ENCODE results near the gene GHITM.
"Not testable (repeated sequence)": the region's sequence is repeated elsewhere in the genome, so short reads cannot be mapped to it uniquely, and the experiment has no call there.

The GHITM gene

DNA sequence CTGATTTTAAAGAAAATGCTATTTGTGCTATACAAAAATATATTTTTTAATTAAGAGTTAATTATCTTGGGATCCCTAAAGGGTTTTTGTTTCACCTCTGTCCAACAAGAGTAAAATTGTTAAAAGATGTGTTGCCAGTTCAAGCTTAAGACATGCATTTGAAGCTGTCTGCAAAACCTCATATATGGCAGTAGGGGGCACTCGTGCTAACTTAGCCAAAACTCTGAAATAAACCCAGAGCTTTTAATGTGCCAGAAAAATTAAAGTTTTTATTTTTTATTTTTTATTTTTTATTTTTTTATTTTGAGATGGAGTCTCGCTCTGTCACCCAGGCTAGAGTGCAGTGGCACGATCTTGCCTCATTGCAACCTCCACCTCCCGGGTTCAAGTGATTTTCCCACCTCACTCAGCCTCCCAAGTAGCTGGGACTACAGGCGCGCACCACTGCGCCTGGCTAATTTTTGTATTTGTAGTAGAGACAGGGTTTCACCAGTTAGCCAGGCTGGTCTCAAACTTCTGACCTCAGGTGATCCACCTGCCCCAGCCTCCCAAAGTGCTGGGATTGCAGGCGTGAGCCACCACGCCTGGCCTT is 8.8 kb downstream of the GHITM start:
- peak; percentile 54 for DNase-seq

DNA sequence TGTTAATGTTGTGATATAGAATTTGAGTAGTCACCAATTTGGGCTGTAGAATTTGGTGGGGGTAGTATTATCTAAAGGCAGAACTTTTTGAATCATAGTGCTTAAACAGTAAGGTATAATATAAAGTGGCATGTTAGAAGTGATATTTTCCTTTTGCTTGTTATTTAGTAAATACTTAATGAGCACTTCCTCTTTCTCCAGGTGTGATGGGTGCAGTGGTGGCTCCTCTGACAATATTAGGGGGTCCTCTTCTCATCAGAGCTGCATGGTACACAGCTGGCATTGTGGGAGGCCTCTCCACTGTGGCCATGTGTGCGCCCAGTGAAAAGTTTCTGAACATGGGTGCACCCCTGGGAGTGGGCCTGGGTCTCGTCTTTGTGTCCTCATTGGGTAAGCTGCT is 10.5 kb downstream of the GHITM start:
- no peak for DNase-seq

DNA sequence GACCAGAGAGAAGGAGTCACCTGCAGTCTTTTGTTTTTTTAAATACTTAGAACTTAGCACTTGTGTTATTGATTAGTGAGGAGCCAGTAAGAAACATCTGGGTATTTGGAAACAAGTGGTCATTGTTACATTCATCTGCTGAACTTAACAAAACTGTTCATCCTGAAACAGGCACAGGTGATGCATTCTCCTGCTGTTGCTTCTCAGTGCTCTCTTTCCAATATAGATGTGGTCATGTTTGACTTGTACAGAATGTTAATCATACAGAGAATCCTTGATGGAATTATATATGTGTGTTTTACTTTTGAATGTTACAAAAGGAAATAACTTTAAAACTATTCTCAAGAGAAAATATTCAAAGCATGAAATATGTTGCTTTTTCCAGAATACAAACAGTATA is 13.5 kb downstream of the GHITM start:
- DNase-seq = no peak

DNA sequence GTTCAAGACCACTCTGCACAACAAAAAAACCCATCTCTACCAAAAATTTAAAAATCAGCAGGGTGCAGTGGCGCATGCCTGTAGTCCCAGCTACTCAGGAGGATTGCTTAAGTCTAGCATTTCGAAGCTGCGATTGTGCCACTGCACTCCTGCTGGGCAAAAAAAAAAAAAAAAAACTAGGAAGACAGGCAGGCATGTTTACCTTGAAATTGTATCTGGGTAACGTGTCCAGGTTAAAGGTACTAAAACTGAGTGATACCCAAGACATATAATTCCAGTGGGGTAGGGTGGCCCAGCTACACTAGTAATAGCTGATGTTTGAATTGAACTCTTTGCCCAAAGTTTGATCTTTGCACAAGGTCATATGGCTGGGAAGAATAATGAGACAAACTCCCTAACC is 16.2 kb downstream of the GHITM start:
- DNase-seq = no peak

DNA sequence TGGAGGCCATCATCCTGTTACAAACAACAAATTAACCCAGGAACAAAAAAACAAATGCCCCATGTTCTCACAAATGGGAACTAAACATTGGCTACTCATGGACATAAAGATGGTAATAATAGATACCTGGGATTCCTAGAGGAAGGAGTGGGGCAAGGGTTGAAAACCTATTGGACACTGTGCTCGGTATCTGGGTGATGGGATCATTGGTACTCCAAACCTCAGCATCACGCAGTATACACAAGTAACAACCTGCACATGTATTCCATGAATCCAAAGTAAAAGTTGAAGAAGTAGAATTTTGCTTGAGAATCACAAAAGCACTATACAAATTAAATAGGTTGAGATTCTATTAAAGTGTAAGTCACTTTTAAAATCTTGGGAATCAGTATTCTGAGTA is 16.7 kb downstream of the GHITM start:
- no peak for DNase-seq

DNA sequence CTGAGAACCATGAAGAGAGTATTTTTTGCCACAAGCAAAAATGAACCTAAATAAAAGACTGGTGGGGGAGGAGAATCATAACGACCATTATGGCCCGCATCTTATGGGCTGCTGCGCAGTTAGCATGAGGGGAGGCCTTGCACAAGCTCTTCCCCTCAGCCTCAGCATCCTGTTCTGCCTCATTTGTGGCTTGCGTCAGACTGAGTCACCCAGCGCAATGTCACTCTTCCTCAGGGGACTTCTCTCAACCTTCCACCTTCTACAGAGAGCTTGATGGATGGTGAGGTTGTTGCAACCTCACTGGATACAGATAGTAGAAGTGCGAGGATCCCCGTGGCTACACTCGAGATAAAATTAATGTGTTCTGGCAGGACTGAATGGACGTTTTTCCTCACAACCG is 17.5 kb downstream of the GHITM start:
- DNase-seq = peak; percentile 45

DNA sequence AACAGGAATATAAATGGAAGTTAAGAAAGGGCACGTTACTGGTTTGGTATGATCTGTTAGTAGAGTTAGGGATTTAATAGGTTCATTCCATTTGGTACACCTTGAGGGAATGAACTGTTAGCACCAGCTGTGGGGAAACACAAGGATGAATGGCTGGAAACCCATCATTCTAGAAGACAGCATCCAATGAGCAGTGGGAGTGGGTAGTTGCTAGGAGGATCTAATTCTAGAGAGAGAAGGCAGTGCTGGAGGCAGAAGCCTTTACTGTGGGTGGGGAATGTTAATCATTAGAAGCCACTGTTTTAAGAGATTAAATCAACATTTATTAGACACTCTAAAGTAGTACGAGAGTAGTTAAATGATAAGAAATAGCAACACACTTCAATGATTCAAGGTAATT is 18.8 kb downstream of the GHITM start:
- DNase-seq = no peak

DNA sequence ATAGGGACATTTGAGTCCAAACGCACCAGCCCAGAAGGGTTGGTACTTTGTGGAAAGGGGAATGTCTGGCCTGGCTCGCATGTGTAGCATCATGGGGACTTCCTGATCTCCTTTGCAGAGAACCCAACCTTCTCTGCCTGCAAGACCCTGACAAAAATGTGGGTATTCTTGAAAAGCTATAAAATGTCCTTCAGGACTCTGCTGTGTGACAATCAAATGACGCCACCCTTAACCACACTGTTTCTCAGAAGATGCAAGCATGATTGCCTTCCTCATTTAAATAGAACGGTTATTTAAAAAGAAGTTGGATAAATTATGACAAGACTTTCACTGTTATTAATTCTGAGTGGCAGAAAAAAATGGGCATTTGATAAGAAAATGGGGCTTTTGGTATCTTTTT is 19.2 kb downstream of the GHITM start:
- no peak for DNase-seq

DNA sequence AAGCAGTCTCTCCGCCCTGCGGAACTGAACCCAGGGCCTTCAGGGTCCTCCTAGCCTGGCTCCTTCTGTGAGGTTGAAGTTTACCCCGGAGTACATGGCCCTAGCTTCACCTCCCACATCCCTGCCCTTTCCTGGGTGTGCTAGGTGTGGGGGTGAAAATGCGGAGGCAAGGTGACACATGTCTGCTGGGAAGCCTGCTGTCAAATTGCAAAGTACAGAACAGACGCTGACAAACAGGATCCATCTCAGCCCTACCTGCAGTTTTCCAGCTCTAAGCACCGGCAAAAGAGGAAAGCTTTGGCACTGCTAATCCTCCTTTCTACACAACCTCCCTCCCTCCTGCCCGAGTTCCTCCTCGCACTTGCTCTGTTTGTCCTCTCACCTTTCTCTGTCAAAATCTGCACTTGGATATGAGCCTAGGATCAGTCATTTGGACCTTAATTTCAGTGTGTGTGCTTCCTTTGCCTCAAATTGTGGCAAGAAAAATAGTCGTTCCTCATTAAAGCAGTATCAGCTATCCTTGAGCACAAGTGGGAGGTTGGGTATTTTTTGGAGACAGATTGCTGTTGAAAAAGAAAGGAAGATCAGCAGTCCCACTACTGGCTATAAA is 19.9 kb downstream of the GHITM start:
- DNase-seq = no peak

DNA sequence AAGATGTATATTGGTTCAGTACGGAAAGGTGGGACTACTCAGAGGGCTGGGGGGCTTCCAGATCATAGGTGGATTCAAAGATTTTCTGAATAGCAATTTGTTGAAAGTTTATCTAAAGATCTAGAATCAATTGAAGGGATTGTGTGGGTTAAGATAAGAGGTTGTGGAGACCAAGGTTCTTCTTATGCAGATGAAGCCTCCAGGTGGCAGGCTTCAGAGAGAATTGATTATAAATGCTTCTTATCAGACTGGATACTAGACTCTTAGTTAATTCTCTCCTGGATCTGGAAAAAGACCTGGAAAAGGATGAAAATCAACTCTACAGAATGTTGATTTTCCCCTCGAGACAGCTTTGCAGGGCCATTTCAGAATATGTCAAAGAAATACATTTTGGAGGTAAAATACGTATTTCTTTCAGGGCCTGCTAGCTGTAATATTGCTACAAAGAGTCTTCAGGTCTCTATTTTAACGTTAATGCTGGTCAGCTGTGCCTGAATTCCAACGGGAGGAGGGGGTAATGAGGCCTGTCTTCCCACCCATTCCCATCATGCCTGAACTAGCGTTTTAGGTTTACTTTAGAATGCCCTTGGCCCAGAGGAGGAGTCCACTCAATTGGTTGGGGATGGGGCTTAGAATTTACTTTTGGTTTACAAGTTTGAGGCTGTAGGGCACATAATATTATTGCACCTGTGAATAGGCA is 21.5 kb downstream of the GHITM start:
- DNase-seq = no peak

DNA sequence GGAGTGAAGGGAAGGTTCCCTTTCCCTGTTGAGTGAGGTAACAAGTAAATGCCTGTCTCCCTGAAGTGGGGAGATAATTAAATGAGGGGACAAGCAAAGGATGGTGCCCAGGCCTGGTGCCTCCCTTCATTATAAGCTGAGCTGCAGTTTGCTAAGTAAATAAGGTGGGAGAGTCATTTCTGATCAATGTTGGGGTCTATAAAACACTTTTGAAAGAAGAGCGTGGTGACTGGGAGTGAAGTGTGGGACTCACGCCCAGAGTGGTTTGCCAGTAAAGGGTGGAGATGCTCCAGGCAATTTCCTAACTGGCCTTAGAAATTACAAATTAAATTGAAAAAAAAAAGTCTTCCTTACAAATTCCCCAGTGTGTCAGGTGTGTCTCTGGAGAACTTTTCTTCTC is 24.7 kb downstream of the GHITM start:
- no peak for DNase-seq

DNA sequence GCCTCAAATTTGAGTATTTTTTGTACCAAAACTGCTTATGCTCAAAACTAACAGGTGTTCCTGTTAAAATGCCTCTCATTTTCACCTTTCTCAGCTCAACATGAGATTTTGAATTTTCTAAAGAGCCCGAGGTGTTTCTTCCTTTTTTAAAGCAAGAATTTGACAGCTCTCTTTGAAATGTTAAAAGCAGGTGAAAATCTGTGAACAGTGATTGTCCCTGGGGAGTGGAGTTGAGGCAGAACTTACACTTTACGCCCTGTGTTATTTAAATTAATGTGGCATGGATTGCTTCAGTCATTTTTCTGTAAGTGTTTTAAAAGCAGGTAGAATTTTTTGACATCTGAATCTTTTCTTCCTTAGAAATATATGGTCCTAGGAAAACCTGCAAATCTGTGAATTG is 25.1 kb downstream of the GHITM start:
- DNase-seq = no peak

DNA sequence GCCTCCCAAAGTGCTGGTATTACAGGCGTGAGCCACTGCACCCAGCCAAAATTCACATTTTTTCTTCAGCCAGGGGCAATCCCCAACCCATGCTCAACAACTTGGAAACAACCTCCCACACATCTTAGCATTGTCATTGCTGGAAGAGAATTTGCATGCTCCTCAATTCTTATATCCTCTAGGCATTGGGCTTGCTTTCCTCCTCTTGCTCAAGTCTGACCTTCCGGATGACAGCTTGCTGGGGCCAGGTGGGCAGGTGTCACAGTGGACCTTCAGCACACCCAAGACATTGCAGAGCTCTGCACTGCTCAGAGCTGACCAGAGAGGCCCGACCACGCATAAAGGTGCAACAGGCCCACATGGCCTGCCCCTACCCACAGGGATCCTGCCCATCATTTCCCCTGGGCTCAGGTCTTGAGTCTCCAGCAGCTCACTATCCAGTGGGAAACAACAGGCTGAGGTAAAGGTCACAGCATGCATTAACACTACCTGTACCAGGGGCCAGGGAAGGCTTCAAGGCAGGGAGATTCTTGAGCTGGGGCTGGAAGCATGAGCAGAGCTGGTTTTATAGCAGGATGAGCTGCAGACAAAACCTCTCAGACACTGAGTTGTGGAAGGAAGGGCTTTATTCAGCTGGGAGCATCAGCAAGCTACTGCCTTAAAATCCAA is 27.4 kb downstream of the GHITM start:
- no peak for DNase-seq

DNA sequence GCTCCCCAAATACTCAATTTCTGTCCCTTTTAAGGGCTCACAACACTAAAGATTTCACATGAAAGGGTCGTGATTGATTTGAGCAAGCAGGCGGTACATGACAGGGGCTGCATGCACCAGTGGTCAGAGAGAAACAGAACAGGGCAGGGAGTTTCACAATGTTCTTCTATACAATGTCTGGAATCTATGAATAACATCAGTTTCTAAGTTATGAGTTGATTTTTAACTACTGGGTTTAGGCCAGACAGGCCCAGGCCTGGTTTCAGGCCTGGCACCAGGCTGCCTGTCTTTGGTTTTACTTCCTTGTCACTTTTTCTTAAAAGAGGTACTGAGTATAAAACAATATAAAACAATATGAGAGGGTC is 28.0 kb downstream of the GHITM start:
- not testable (repeated sequence) for DNase-seq

DNA sequence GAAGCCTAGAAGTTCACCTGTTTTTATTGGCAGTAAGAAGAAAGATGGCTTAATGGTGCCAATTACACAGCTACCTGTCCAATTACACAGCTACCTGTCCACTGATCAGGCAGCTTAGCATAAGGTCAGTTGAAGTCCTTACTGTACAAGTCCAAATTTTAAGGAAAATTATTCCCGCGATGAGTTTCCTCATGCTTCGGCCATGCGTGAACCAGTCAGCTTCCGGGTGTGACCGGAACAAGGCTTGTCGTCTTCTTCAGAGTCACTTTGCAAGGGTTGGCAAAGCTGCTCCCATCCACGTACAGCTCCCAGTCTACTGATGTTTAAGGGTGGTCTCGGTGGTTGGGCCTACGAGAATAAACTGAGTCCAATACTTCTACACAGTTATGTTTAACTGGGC is 29.1 kb downstream of the GHITM start:
- not testable (repeated sequence) for DNase-seq

DNA sequence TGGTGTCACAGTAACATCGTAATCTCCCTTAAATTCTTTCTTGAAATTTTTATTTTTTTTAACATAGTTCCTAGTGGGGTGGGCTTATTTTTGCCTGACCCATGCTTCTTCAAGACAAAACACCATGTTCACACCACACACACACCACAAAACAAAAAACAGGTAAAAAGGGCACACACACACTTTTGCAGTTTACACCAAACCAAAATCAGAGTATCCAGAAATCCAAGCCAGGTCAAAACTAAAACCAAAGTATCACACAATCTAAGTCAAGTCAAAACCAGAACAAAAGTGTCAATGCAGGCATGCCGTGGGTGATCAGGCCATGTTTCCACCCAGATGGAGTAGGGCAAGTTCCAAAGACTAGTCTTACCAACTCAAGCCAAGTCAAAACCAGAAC is 31.9 kb downstream of the GHITM start:
- not testable (repeated sequence) for DNase-seq

DNA sequence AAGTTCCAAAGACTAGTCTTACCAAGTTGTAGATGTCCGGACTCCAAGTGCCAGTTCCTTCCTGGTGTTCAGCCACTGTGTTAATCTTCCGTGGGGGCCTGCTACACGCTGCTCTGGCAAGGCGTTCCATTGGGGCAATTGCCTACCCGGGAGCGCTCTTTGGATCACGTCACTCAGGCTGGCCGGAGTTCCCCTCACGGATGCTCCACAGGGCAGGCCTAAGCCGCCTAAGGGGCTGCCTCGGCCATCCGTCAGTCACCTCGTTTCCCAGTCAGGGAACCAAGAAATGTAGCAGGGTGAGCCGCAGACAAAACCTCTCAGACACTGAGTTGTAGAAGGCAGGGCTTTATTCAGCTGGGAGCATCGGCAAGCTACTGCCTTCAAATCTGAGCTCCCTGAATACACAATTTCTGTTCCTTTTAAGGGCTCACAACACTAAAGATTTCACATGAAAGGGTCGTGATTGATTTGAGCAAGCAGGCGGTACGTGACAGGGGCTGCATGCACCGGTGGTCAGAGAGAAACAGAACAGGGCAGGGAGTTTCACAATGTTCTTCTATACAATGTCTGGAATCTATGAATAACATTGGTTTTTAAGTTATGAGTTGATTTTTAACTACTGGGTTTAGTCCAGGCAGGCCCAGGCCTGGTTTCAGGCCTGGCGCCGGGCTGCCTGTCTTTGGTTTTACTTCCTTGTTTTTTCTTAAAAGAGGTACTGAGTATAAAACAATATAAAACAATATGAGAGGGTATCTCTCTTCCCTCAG is 32.6 kb downstream of the GHITM start:
- not testable (repeated sequence) for DNase-seq

DNA sequence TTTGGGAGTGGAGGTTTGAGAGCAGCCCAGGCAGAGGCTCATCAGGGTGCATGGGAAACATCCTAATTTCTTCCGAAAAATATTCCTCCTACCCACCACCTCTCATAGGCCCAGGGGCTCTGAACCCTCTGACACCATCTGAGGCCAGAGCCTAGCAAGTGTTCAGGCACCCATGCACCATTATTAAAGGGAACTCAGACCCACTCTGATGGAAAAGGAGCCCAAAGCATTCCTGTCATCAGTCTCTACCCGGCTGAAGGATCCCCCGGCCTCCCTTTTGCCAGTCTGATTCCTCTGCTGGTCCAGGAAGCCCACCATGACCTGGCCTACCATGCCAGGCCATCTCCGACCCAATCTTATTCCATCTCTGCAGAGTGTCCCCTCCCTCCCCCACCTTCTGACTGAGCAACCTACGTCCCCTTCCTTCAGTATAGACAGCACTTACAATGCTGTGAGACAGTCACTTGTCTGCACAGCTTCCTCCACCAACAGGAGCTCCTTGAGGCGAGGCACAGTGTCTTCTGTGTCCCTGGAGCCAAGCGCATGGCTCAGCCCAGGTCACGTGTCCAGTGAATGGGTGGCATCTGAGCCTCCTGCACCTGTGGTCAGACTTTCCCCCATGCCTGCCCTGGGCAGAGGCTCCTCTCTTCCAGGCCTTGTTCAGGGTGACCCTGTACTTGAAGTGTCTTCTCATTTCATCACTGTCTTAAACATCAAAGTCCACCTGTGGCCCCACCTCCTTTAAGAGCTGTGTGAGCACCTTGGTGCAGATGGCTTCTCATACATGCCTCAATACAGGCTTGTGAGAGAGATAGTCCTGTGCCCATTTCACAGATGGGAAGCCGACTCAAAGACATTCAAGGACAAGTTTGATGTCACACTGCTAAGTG is 33.4 kb downstream of the GHITM start:
- DNase-seq = no peak

DNA sequence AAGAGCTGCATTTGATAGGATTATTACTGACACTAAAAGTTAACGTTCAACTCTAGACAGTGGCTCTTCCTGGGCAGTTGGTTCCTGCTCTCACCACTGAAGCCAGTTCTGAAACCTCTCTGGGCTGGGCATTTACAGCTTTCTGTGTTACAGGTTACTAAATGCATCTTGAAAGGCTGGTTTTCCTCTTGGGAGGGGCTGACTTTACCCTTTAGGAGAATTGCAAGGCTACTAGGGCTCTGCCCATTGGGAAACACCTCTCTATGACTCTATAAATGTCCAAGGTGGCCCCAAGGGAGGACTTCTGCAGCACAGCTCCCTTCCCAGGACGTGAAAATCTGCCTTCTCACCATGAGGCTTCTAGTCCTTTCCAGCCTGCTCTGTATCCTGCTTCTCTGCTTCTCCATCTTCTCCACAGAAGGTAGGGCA is 34.2 kb downstream of the GHITM start, which contains the start of gene GPR15LG:
Gene GPR15LG (plus strand): TSS at position 301 of the 429 bp plus-strand sequence. CDS start 51 bp downstream, at position 352.
- DNase-seq = no peak

DNA sequence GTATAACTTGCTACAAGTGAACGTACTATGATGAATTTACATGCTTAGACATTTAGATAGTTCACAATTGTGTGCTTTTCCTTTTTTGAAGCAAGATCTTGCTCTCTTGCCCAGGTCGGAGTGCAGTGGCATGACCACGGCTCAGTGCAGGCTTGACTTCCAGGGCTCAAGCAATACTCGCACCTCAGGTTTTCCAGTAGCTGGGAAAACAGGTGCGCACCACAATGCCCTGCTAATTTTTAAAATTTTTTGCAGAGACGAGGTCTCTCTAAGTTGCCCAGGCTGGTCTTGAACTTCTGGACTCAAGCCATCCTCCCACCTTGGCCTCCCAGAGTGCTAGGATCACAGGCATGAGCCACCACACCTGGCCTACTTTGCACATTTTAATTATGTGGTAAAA is 36.1 kb downstream of the GHITM start:
- no peak for DNase-seq

DNA sequence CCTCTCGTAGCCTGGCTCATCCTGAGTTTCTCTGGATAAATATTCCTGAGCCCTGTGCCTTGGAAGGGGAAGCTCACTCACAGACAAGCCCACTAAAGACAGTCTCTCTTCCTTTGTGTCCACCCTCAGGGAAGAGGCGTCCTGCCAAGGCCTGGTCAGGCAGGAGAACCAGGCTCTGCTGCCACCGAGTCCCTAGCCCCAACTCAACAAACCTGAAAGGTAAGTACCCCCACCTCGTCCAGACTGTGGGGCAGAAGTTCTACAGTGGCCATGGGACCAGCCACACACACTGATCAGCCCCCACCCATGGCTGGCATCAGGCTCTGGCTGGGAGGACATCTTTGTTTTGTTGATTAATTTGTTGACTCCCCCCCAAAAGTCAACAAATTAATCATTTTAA is 37.0 kb downstream of the GHITM start:
- DNase-seq = no peak

DNA sequence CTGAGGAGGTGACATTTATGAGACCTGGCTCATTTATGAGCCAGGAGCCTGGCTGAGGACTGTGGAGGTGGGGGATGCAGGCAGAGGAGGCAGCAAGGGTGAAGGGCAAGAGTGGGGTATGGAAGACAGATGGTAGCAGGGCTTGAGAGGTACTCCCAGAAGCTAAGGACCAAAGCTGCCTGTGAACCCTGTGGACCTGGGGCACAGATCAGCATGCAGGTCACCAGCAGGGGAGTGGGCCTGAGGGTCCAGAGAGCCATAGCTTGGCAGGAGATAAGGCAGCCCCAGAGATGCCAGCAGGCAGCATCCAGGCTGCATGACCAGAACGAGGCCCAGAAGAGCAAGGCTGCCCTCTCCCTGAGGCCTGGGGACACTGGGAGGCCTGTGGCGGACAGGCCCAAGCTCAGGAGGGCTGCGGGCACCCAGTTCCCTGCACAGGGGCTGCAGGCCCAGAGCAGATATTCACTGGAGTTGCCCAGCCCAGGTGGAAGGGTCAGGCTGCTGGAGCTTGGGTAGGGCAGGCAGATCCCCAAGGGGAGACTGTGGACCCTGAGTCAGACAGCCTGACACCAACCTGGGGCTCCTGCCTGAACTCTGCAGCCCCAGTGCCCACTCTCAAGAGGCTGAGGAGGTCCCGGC is 37.6 kb downstream of the GHITM start:
- DNase-seq = no peak

Measured in CD4-positive, alpha-beta T cell treated with Interleukin-10 for 1 hour (primary cell).